ENCODE results near the gene DHRSX. TPM values are rescaled to one million over a fixed set of nuclear protein-coding genes. Genes with fewer than 3 reads are reported as not detected.
A peak's percentile ranks its signal among the peaks of the same experiment; 100 is the strongest.
"Not testable (repeated sequence)": the region's sequence is repeated elsewhere in the genome, so short reads cannot be mapped to it uniquely, and the experiment has no call there.

Gene DHRSX
- total RNA-seq, 2 experiments from 2014 or later = 13.8 to 17.7 TPM

DNA sequence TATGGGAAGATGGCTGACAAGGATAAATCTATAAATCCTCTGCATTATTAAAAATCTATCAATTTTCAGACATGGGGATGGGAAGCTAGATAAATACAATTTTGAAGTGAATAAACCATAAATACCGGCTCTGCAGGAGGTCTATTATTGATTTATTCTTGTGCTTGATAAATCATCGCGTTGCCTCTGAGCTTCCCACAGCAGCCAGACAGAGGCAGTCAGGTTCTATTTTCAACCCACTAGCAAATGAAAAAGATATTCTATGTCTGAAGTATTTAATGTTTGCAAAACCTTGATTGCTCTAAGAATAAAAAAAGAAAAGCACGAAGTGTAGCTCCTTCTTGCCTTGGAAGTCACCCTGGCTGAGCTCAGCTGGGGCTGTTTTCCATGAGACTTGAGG is 216.2 kb downstream of the DHRSX start:
- POLR2A ChIA-PET = no interaction called here

DNA sequence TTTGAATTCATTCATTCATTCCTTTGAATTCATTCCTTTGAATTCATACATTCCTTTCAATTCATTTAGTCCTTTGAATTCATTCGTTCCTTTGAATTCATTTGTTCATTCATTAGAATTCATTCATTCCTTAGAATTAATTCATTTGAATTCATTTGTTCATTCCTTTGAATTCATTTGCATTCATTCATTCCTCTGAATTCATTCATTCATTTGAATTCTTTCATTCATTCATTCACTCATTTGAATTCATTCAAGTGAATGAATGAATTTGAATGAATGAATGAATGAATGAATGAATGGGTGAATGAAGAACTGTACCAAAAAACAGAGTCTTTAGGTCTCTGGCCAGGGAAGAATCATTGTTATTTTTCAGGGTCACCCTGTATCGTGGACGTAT is 216.6 kb downstream of the DHRSX start:
- intact Hi-C loops (cut with DNase I, micrococcal nuclease) = no loop called here
- POLR2A ChIA-PET = no interaction called here
- no peaks in the 10 kb centered on the region for H3K4me1 Mint-ChIP-seq

More for the DNA sequence above, 216.2 kb downstream of the DHRSX start:
- Mint-ChIP-seq H3K4me1 (no peaks in the 10 kb centered on the region), H3K9me3 (ENCODE audit: low read depth) (peaks cover 4% of the 10 kb centered on the region), H3K4me3 (no peak overlapping the region), H3K27me3 (no peaks in the 10 kb centered on the region), H3K27ac (no peak overlapping the region), H3K36me3 (ENCODE audit: low read depth) (peaks cover 34% of the 10 kb centered on the region)
- no peak for ATAC-seq
- DNase-seq = no peak
- intact Hi-C loops (cut with DNase I, micrococcal nuclease) = no loop called here
- CTCF ChIA-PET = no interaction called here

DNA sequence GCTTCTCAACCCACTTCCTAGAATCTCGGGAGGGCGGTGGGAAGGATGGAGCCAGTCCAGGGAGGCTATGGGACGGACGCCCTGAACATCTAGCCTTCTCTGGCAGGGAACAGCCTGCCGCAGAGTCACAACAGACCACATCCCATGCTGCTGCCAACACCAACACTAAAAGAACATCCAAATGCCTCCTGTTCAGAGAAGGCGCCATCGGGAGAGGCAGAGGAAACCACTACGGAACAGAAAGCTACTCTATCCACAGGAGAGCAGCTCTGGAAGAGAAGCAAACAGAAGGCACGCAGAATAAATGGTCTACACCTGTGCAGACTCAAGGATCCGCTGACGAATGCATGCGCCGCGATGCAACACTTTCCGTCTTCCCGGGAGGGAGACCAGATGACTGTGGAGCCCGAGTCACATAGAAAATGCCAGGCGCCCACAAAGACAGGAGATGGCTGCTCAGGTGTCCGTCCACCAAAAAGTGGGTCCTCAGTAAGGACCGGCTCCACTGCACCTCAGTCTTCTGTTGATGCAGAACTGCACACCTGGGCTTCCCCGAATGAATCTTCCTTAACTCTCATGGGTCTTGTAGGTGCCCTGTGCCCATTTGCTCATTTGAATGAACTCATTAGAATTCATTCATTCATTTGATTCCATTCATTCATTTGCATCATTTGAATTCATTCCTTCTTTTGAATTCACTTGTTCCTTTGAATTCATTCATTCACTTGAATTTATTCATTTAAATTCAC is 217.5 kb downstream of the DHRSX start:
- Mint-ChIP-seq H3K36me3 (ENCODE audit: low read depth) (peaks cover 22% of the 10 kb centered on the region), H3K9me3 (ENCODE audit: low read depth) (peaks cover 4% of the 10 kb centered on the region), H3K4me3 (no peak overlapping the region), H3K4me1 (no peaks in the 10 kb centered on the region), H3K27me3 (no peaks in the 10 kb centered on the region), H3K27ac (no peak overlapping the region)
- ATAC-seq (peak; percentile 23), DNase-seq (no peak)
- intact Hi-C loops (cut with DNase I, micrococcal nuclease) = no loop called here
- ChIA-PET POLR2A (no interaction called here), CTCF (no interaction called here)

More for the DNA sequence above, 216.6 kb downstream of the DHRSX start:
- DNase-seq = no peak
- Mint-ChIP-seq H3K4me3 (no peak overlapping the region), H3K27me3 (no peaks in the 10 kb centered on the region), H3K27ac (no peak overlapping the region), H3K9me3 (ENCODE audit: low read depth) (peaks cover 4% of the 10 kb centered on the region), H3K36me3 (ENCODE audit: low read depth) (peaks cover 31% of the 10 kb centered on the region)
- CTCF ChIA-PET = no interaction called here
- no peak for ATAC-seq

DNA sequence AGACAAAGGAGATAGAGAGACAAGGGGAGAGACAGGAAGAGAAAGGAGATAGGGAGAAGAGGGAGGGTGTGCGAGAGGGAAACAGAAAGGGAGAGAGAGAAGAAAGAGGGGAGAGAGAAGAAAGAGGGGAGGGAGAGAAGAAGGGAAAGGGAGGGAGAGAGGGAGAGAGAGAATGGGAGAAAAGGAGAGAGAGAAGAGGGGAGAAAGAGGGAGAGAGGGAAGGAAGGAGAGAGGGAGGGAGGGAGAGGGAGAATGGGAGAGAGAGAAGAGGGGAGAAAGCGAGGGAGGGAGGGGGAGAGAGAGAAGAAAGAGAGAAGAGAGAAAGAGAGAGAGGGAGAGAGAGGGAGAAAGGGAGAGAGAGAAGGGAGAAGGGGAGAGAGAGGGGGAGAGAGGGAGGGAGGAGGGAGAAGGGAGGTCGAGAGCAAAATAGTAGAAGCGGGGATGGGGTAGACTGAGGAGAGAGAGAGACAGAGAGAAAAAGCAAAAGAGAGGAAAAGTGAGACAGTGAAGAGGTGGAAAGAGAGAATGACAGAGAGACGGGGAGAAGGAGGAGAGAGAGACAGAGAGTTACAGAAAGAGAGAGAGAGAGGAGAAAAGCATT is 218.2 kb downstream of the DHRSX start:
- intact Hi-C loops (cut with DNase I, micrococcal nuclease) = no loop called here
- H3K27me3 Mint-ChIP-seq = no peaks in the 10 kb centered on the region
- DNase-seq = no peak
- POLR2A ChIA-PET = no interaction called here
- H3K4me3 Mint-ChIP-seq = no peak overlapping the region
- peaks cover 4% of the 10 kb centered on the region for H3K9me3 Mint-ChIP-seq (ENCODE audit: low read depth)
- no peaks in the 10 kb centered on the region for H3K4me1 Mint-ChIP-seq
- CTCF ChIA-PET = no interaction called here
- H3K36me3 Mint-ChIP-seq (ENCODE audit: low read depth) = peaks cover 17% of the 10 kb centered on the region
- no peak for ATAC-seq
- no peak overlapping the region for H3K27ac Mint-ChIP-seq

DNA sequence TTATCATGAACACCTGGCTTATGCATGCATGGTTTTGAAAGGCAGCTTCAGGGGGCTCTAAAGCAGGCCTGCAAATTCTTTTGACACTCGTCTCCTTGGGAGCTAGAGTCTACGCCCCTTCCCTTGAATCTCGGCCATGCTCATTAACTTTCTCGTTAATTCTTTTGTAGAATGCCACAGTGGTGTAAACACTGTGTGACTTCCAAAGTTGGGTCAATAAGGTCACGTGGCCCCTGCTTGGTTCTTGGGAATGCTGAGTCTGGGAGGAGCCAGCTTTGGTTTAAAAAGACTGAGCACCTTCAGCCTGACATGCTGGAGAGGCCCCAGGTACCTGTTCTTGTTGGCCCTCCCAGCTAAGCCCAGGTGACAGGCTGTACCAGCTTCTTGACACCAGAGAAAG is 228.4 kb downstream of the DHRSX start:
- CTCF ChIA-PET = no interaction called here

DNA sequence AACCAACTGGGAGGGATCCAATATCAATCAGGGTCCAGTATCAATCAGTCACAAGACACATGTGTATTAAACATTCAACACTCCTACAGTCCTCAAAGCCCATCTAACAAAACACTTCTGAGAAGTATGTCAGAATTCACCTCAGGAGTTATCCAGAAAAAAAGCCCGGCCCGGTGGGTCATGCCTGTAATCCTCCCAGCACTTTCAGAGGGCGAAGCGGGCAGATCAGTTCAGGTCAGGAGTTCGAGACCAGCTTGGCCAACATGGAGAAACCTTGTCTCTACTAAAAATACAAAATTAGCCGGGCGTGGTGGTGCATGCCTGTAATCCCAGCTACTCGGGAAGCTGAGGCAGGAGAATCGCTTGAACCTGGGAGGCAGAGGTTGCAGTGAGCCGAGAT is 229.2 kb downstream of the DHRSX start:
- H3K4me1 Mint-ChIP-seq; H3K27ac Mint-ChIP-seq; DNase-seq; POLR2A ChIA-PET; ATAC-seq; H3K9me3 Mint-ChIP-seq (ENCODE audit: low read depth); H3K27me3 Mint-ChIP-seq; CTCF ChIA-PET; H3K4me3 Mint-ChIP-seq; intact Hi-C loops (cut with DNase I, micrococcal nuclease): not testable (repeated sequence)
- peaks cover 29% of the 10 kb centered on the region for H3K36me3 Mint-ChIP-seq (ENCODE audit: low read depth)

More for the DNA sequence above, 228.4 kb downstream of the DHRSX start:
- peaks cover 2% of the 10 kb centered on the region for H3K9me3 Mint-ChIP-seq (ENCODE audit: low read depth)
- DNase-seq (no peak), ATAC-seq (no peak)
- no peak overlapping the region for H3K4me3 Mint-ChIP-seq
- no peaks in the 10 kb centered on the region for H3K27me3 Mint-ChIP-seq
- intact Hi-C loops (cut with DNase I, micrococcal nuclease) = no loop called here
- POLR2A ChIA-PET = no interaction called here
- H3K27ac Mint-ChIP-seq = no peak overlapping the region
- H3K4me1 Mint-ChIP-seq = no peaks in the 10 kb centered on the region
- peaks cover 25% of the 10 kb centered on the region for H3K36me3 Mint-ChIP-seq (ENCODE audit: low read depth)

DNA sequence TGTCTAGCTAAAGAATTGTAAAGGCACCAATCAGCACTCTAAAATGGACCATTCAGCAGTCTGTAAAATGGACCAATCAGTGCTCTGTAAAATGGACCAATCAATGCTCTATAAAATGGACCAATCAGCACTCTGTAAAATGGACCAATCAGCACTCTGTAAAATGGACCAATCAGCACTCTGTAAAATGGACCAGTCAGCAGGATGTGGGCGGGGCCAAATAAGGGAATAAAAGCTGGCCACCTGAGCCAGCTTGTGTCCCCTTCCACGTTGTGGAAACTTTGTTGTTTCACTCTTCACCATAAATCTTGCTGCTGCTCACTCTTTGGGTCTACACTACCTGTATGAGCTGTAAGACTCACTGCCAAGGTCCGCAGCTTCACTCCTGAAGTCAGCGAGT is 230.0 kb downstream of the DHRSX start:
- ATAC-seq; H3K4me3 Mint-ChIP-seq; POLR2A ChIA-PET; intact Hi-C loops (cut with DNase I, micrococcal nuclease); H3K4me1 Mint-ChIP-seq; H3K27ac Mint-ChIP-seq; CTCF ChIA-PET; H3K27me3 Mint-ChIP-seq; DNase-seq; H3K9me3 Mint-ChIP-seq (ENCODE audit: low read depth): not testable (repeated sequence)
- H3K36me3 Mint-ChIP-seq (ENCODE audit: low read depth) = peaks cover 29% of the 10 kb centered on the region

DNA sequence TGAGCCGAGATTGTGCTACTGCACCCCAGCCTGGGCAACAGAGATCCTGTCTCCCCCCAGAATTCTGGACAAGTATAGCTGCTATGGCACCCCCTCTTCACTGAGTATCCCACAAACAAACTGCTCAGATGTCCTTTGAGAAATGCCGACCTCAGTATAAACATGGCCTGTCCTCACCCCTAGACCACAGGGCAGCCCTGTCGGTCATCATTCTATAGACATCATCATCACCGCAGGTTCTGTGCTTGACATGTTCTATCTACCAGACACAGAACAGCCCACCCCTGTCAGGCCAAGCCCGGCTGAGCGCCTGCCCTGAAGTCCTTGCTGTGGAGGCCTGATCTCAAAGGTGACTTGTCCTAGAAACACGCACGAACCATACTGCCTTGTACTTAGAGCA is 232.9 kb downstream of the DHRSX start:
- Mint-ChIP-seq H3K36me3 (ENCODE audit: low read depth) (peaks cover 34% of the 10 kb centered on the region), H3K27ac (no peak overlapping the region), H3K27me3 (no peaks in the 10 kb centered on the region), H3K4me3 (no peak overlapping the region), H3K9me3 (ENCODE audit: low read depth) (peaks cover 2% of the 10 kb centered on the region), H3K4me1 (no peaks in the 10 kb centered on the region)
- ChIA-PET CTCF (no interaction called here), POLR2A (no interaction called here)
- intact Hi-C loops (cut with DNase I, micrococcal nuclease) = no loop called here
- no peak for DNase-seq
- ATAC-seq = no peak

DNA sequence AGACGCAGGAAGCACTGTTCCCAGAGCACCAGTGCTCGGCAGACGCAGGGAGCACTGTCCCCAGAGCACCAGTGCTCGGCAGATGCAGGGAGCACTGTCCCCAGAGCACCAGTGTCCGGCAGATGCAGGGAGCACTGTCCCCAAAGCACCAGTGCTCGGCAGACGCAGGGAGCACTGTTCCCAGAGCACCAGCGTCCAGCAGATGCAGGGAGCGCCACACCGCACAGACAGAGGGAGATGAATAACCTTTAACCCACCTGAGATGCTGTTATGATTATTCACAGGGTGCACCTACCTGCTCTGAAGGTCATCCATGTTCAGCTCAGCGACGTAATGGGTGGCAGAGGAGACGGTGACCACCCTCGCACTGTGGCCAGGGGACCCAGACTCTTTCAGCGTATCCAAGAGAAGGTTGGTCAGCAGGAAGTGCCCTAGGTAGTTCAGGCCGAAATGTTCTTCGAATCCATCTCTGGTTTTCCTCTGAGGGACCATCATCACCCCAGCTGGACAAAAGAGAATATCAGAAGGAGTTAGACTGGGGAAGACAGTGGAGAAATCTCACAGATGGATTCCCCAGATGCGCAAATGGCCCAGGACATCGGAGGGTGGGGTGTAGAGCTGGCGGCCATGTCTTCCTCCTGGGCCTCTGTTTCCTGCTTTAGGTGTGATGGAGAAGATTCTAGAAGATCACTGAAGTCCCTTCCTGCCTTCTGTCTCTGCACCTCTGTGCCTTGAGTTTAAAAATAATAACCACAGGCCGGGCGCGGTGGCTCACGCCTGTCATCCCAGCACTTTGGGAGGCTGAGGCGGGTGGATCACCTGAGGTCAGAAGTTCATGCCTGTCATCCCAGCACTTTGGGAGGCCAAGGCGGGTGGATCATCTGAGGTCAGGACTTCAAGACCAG is 234.1 kb downstream of the DHRSX start:
- no peaks in the 10 kb centered on the region for H3K27me3 Mint-ChIP-seq
- intact Hi-C loops (cut with DNase I, micrococcal nuclease) = no loop called here
- CTCF ChIA-PET = no interaction called here
- peak; percentile 36 for ATAC-seq
- peaks cover 2% of the 10 kb centered on the region for H3K9me3 Mint-ChIP-seq (ENCODE audit: low read depth)
- H3K4me1 Mint-ChIP-seq = no peaks in the 10 kb centered on the region
- no peak overlapping the region for H3K27ac Mint-ChIP-seq
- peaks cover 38% of the 10 kb centered on the region for H3K36me3 Mint-ChIP-seq (ENCODE audit: low read depth)
- POLR2A ChIA-PET = no interaction called here
- H3K4me3 Mint-ChIP-seq = no peak overlapping the region
- DNase-seq = no peak

DNA sequence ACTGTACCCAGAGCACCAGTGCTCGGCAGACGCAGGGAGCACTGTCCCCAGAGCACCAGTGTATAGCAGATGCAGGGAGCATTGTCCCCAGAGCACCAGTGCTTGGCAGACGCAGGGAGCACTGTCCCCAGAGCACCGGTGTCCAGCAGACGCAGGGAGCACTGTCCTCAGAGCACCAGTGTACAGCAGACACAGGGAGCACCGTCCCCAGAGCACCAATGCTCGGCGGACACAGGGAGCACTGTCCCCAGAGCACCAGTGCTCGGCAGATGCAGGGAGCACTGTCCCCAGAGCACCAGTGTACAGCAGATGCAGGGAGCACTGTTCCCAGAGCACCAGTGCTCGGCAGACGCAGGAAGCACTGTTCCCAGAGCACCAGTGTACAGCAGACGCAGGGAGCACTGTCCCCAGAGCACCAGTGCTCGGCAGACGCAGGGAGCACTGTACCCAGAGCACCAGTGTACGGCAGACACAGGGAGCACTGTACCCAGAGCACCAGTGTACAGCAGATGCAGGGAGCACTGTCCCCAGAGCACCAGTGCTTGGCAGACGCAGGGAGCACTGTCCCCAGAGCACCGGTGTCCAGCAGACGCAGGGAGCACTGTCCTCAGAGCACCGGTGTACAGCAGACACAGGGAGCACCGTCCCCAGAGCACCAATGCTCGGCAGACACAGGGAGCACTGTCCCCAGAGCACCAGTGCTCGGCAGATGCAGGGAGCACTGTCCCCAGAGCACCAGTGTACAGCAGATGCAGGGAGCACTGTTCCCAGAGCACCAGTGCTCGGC is 234.9 kb downstream of the DHRSX start:
- H3K27me3 Mint-ChIP-seq; H3K27ac Mint-ChIP-seq; intact Hi-C loops (cut with DNase I, micrococcal nuclease); POLR2A ChIA-PET; DNase-seq; H3K4me3 Mint-ChIP-seq; H3K4me1 Mint-ChIP-seq; ATAC-seq; H3K9me3 Mint-ChIP-seq (ENCODE audit: low read depth); CTCF ChIA-PET: not testable (repeated sequence)
- H3K36me3 Mint-ChIP-seq (ENCODE audit: low read depth) = peaks cover 35% of the 10 kb centered on the region

DNA sequence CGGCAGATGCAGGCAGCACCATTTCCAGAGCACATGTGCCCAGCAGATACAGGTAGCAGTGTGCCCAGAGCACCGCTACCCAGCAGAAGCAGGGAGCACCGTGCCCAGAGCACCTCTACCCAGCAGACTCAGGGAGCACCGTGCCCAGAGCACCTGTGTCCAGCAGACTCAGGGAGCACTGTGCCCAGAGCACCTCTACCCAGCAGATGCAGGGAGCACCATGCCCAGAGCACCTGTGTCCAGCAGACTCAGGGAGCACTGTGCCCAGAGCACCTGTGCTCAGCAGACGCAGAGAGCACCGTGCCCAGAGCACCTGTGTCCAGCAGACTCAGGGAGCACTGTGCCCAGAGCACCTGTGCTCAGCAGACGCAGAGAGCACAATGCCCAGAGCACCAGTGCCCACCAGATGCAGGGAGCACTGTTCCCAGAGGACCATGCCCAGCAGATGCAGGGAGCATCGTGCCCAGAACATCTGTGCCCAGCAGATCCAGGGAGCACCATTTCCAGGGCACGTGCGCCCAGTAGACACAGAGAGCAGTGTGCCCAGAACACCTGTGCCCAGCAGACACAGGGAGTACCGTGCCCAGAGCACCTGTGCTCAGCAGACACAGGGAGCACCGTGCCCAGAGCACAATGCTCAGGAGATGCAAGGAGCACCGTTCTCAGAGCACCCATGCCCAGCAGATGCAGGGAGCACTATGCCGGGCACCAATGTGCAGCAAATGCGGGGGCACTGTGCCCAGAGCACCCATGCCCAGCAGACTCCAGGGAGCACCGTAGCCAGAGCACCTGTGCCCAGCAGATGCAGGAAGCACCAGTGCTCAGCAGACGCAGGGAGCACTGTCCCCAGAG is 236.4 kb downstream of the DHRSX start:
- no peak for DNase-seq
- intact Hi-C loops (cut with DNase I, micrococcal nuclease) = no loop called here
- CTCF ChIA-PET = no interaction called here
- H3K4me1 Mint-ChIP-seq = no peaks in the 10 kb centered on the region
- no peak overlapping the region for H3K27ac Mint-ChIP-seq
- ATAC-seq = peak; percentile 26
- H3K36me3 Mint-ChIP-seq (ENCODE audit: low read depth) = peaks cover 37% of the 10 kb centered on the region
- H3K9me3 Mint-ChIP-seq (ENCODE audit: low read depth) = no peaks in the 10 kb centered on the region
- no peaks in the 10 kb centered on the region for H3K27me3 Mint-ChIP-seq
- POLR2A ChIA-PET = no interaction called here
- H3K4me3 Mint-ChIP-seq = no peak overlapping the region
